Measurements from ENCODE around the gene IPP.

Gene IPP

DNA sequence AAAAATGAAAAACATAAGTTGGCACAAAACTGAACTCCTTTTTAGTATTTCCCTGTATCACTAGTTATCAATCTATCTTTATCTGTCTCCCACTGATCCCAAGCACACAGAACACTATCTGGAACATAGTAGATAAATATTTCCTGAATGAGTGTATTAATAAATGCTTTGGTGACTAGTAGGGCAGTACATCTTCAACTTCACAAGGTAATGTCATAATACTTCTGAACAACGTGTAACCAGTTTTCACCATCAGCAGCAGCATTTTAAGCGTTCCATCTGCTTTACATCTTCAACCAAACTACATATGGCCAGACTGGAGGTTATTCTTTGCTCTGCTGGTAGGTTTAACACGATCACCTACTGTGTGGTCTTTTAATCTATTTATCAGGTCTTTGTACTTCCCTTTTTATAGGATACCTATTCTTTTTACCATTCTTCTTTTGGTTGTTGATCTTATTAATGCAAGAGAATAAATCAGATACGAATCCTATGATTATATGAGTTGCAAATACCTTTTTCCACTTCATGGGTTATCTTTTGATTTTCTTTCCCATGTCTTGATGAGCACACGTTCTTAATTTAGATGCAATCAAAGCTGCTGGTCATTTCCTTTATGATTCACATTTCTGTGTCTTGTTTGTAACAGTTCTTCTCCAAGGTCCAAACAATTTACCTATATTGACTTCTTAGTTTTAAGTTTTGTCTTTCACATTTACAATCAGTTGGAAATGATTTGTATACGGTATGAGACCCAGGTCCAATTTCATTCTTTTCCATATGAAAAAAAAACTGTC is 80.4 kb downstream of the IPP start:
- Histone ChIP-seq H3K27me3 (ENCODE audit: control insufficient read depth in 5 of 5, insufficient read depth in 4 of 5, low read length in 5 of 5) (no peaks in the 10 kb centered on the region), H3K27ac (ENCODE audit: low read depth, low read length) (no peak overlapping the region), H3K4me1 (ENCODE audit: control insufficient read depth in 5 of 5, insufficient read depth in 5 of 5, low read length in 5 of 5) (peaks cover 2 to 20% (median 15%) of the 10 kb centered on the region in 5 donors), H3K9ac (ENCODE audit: low read length in 5 of 5) (no peak overlapping the region), H3K36me3 (ENCODE audit: control insufficient read depth in 5 of 5, insufficient read depth in 5 of 5, low read length in 5 of 5) (peaks cover 0 to 7% (median 4%) of the 10 kb centered on the region in 5 donors), H3K9me3 (ENCODE audit: control insufficient read depth in 5 of 5, low read length in 5 of 5) (no peaks in the 10 kb centered on the region), H3K4me3 (ENCODE audit: low read depth in 1 of 5, low read length in 5 of 5) (no peak overlapping the region)

GRCh38 chr1:45669379-45669778 is 81.1 kb downstream of the IPP start:
- H3K27me3 ChIP-seq (ENCODE audit: control insufficient read depth in 5 of 5, insufficient read depth in 4 of 5, low read length in 5 of 5) = no peaks in the 10 kb centered on the region
- H3K4me3 ChIP-seq (ENCODE audit: low read depth in 1 of 5, low read length in 5 of 5) = no peak overlapping the region
- H3K4me1 ChIP-seq (ENCODE audit: control insufficient read depth in 5 of 5, insufficient read depth in 5 of 5, low read length in 5 of 5) = peaks cover 2 to 20% (median 15%) of the 10 kb centered on the region in 5 donors
- H3K9ac ChIP-seq (ENCODE audit: low read length in 5 of 5) = no peak overlapping the region
- H3K36me3 ChIP-seq (ENCODE audit: control insufficient read depth in 5 of 5, insufficient read depth in 5 of 5, low read length in 5 of 5) = peaks cover 0 to 4% (median under 1%) of the 10 kb centered on the region in 5 donors
- H3K27ac ChIP-seq (ENCODE audit: low read depth, low read length) = no peak overlapping the region
- H3K9me3 ChIP-seq (ENCODE audit: control insufficient read depth in 5 of 5, low read length in 5 of 5) = no peaks in the 10 kb centered on the region

DNA sequence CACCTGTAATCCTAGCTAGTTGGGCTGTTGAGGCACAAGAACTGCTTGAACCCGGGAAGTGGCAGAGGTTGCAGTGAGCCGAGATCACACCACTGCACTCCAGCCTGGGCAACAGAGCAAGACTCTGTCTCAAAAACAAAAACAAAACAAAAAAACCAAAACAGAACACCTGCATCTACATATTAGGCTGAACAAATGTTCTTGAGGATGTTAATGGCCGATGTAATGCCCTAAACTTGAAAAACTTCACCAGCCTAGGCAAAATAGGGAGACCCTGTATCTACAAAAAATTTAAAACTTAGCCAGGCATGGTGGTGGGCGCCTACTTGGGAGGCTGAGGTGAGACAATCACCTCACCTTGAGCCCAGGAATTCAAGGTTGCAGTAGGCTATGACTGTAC is 81.9 kb downstream of the IPP start:
- Histone ChIP-seq H3K4me3 (ENCODE audit: low read depth in 1 of 5, low read length in 5 of 5) (no peak overlapping the region), H3K36me3 (ENCODE audit: control insufficient read depth in 5 of 5, insufficient read depth in 5 of 5, low read length in 5 of 5) (peaks cover 0 to 3% (median 0%) of the 10 kb centered on the region in 5 donors), H3K4me1 (ENCODE audit: control insufficient read depth in 5 of 5, insufficient read depth in 5 of 5, low read length in 5 of 5) (peaks cover 2 to 17% (median 15%) of the 10 kb centered on the region in 5 donors), H3K27me3 (ENCODE audit: control insufficient read depth in 5 of 5, insufficient read depth in 4 of 5, low read length in 5 of 5) (no peaks in the 10 kb centered on the region), H3K9ac (ENCODE audit: low read length in 5 of 5) (no peak overlapping the region), H3K9me3 (ENCODE audit: control insufficient read depth in 5 of 5, low read length in 5 of 5) (no peaks in the 10 kb centered on the region), H3K27ac (ENCODE audit: low read depth, low read length) (no peak overlapping the region)

DNA sequence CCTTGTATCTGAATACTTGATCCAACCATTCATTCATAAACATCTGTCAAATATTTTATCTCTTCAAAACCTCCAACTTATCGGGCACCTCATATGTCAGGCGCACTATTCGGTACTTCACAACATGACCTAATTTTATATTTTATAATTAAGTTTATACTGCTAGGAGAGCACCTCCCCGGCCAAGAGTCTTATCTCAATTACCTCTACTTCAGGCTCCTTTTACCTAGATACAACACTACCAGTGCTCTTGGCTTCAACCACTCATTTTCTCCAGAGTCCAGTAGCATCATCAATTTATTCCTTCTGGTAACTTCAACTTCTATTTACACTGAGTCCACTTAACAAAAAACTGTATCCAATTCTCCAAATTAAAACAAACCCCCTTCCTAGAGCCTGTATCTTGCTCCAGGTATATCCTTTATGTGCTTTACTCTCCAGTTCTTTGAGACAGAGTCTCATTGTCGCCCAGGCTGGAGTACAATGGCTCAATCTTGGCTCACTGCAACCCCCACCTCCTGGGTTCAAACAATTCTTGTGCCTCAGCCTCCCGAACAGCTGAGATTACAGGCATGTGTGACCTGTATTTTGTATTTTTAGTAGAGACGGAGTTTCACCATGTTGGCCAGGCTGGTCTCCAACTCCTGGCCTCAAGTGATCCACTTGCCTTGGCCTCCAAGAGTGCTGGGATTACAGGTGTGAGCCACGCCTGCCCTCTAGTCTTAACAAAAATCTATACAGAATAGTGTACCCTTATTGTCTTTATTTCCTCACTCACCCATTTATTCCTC is 82.9 kb downstream of the IPP start:
- Histone ChIP-seq H3K9ac (ENCODE audit: low read length in 5 of 5) (no peak overlapping the region), H3K27ac (ENCODE audit: low read depth, low read length) (no peak overlapping the region), H3K4me1 (ENCODE audit: control insufficient read depth in 5 of 5, insufficient read depth in 5 of 5, low read length in 5 of 5) (peaks cover 2 to 15% (median 12%) of the 10 kb centered on the region in 5 donors), H3K36me3 (ENCODE audit: control insufficient read depth in 5 of 5, insufficient read depth in 5 of 5, low read length in 5 of 5) (no peaks in the 10 kb centered on the region), H3K4me3 (ENCODE audit: low read depth in 1 of 5, low read length in 5 of 5) (no peak overlapping the region), H3K9me3 (ENCODE audit: control insufficient read depth in 5 of 5, low read length in 5 of 5) (no peaks in the 10 kb centered on the region), H3K27me3 (ENCODE audit: control insufficient read depth in 5 of 5, insufficient read depth in 4 of 5, low read length in 5 of 5) (no peaks in the 10 kb centered on the region)

- Histone ChIP-seq H3K9ac (ENCODE audit: low read length in 5 of 5) (no peak overlapping the region), H3K9me3 (ENCODE audit: control insufficient read depth in 5 of 5, low read length in 5 of 5) (no peaks in the 10 kb centered on the region), H3K36me3 (ENCODE audit: control insufficient read depth in 5 of 5, insufficient read depth in 5 of 5, low read length in 5 of 5) (no peaks in the 10 kb centered on the region), H3K27me3 (ENCODE audit: control insufficient read depth in 5 of 5, insufficient read depth in 4 of 5, low read length in 5 of 5) (no peaks in the 10 kb centered on the region), H3K4me1 (ENCODE audit: control insufficient read depth in 5 of 5, insufficient read depth in 5 of 5, low read length in 5 of 5) (peaks cover 2 to 15% (median 12%) of the 10 kb centered on the region in 5 donors), H3K27ac (ENCODE audit: low read depth, low read length) (no peak overlapping the region), H3K4me3 (ENCODE audit: low read depth in 1 of 5, low read length in 5 of 5) (no peak overlapping the region)
Observed at GRCh38 chr1:45666836-45667235, 83.6 kb downstream of the IPP start.

- Histone ChIP-seq H3K4me3 (ENCODE audit: low read depth in 1 of 5, low read length in 5 of 5) (no peak overlapping the region), H3K36me3 (ENCODE audit: control insufficient read depth in 5 of 5, insufficient read depth in 5 of 5, low read length in 5 of 5) (peaks cover 25 to 52% (median 49%) of the 10 kb centered on the region in 5 donors), H3K27ac (ENCODE audit: low read depth, low read length) (no peak overlapping the region), H3K9me3 (ENCODE audit: control insufficient read depth in 5 of 5, low read length in 5 of 5) (no peaks in the 10 kb centered on the region), H3K27me3 (ENCODE audit: control insufficient read depth in 5 of 5, insufficient read depth in 4 of 5, low read length in 5 of 5) (no peaks in the 10 kb centered on the region), H3K4me1 (ENCODE audit: control insufficient read depth in 5 of 5, insufficient read depth in 5 of 5, low read length in 5 of 5) (no peaks in the 10 kb centered on the region), H3K9ac (ENCODE audit: low read length in 5 of 5) (no peak overlapping the region)
Observed at GRCh38 chr1:45660336-45660735, 90.1 kb downstream of the IPP start.

DNA sequence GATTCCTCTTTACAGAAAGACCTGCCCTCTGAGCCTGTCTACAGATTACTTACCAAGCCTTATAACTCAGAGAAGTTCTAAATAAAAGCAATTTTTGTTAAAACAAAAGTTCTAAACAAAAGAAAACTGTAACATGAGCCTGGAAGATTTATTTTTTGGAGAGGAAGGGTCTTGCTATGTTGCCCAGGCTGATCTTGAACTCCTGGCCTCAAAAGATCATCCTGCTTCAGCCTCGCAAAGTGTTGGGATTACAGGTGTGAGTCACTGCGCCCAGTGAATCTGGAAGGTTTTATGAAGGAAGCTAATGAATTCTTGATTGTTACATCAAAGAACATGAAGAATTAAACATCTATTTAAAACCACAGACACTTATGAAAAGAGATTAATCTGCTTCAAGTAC is 91.2 kb downstream of the IPP start:
- peaks cover 32 to 63% (median 60%) of the 10 kb centered on the region in 5 donors for H3K36me3 ChIP-seq (ENCODE audit: control insufficient read depth in 5 of 5, insufficient read depth in 5 of 5, low read length in 5 of 5)
- no peak overlapping the region for H3K27ac ChIP-seq (ENCODE audit: low read depth, low read length)
- H3K4me3 ChIP-seq (ENCODE audit: low read depth in 1 of 5, low read length in 5 of 5) = no peak overlapping the region
- no peaks in the 10 kb centered on the region for H3K4me1 ChIP-seq (ENCODE audit: control insufficient read depth in 5 of 5, insufficient read depth in 5 of 5, low read length in 5 of 5)
- H3K9me3 ChIP-seq (ENCODE audit: control insufficient read depth in 5 of 5, low read length in 5 of 5) = no peaks in the 10 kb centered on the region
- H3K9ac ChIP-seq (ENCODE audit: low read length in 5 of 5) = no peak overlapping the region
- H3K27me3 ChIP-seq (ENCODE audit: control insufficient read depth in 5 of 5, insufficient read depth in 4 of 5, low read length in 5 of 5) = no peaks in the 10 kb centered on the region

DNA sequence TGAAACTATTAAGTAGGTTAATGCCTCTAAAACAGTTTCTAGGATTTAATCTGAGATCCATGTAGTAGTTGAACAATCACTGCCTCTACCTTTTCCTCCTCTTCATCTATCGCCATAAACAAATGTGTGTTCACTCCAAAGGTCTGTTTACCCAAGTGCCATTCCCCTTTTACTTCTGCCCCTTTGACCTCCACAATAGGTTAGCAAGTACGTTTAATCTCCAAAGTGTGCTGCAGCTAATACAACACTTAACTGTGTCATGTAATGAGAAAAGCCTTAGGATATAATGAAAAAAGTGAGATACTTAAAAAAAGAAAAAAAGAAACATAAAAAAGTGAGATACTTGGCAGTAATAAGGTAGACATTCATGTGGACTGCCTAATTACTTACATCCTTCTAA is 92.3 kb downstream of the IPP start:
- Histone ChIP-seq H3K4me3 (ENCODE audit: low read depth in 1 of 5, low read length in 5 of 5) (no peak overlapping the region), H3K27ac (ENCODE audit: low read depth, low read length) (no peak overlapping the region), H3K9ac (ENCODE audit: low read length in 5 of 5) (no peak overlapping the region)

DNA sequence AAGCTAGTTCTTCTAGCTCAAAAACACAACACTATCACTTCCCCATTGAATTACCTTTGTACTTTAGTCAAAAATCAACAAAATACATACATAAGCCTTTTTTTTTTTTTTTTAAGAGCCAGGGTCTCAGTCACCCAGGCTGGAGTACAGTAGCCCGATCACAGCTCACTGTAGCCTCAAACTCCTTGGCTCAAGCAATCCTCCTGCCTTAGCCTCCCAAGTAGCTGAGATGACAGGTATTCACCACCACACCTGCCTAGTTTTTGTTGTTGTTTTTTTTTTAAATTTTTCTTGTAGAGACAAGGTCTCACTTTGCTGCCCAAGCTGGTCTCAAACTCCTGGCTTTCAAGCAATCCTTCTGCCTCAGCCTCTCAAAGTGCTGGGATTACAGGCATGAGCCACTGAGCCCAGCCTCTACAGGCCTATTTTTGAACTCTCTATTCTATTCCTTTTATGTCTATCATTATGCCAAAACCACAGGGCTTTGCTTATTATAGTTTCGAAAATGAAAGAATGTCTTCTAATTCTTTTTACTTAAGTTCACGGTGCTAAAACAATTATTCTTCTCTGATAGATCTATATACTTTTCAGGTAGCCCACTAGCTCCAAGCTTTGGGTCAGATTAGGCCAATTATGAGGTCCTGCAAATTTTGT is 93.8 kb downstream of the IPP start:
- H3K9ac ChIP-seq (ENCODE audit: low read length in 5 of 5) = no peak overlapping the region
- H3K4me1 ChIP-seq (ENCODE audit: control insufficient read depth in 5 of 5, insufficient read depth in 5 of 5, low read length in 5 of 5) = no peaks in the 10 kb centered on the region
- H3K27me3 ChIP-seq (ENCODE audit: control insufficient read depth in 5 of 5, insufficient read depth in 4 of 5, low read length in 5 of 5) = no peaks in the 10 kb centered on the region
- no peak overlapping the region for H3K4me3 ChIP-seq (ENCODE audit: low read depth in 1 of 5, low read length in 5 of 5)
- H3K27ac ChIP-seq (ENCODE audit: low read depth, low read length) = no peak overlapping the region
- no peaks in the 10 kb centered on the region for H3K9me3 ChIP-seq (ENCODE audit: control insufficient read depth in 5 of 5, low read length in 5 of 5)
- peaks cover 41 to 84% (median 79%) of the 10 kb centered on the region in 5 donors for H3K36me3 ChIP-seq (ENCODE audit: control insufficient read depth in 5 of 5, insufficient read depth in 5 of 5, low read length in 5 of 5)

More for the DNA sequence above, 92.3 kb downstream of the IPP start:
- H3K9me3 ChIP-seq (ENCODE audit: control insufficient read depth in 5 of 5, low read length in 5 of 5) = no peaks in the 10 kb centered on the region
- H3K36me3 ChIP-seq (ENCODE audit: control insufficient read depth in 5 of 5, insufficient read depth in 5 of 5, low read length in 5 of 5) = peaks cover 32 to 69% (median 66%) of the 10 kb centered on the region in 5 donors
- no peaks in the 10 kb centered on the region for H3K27me3 ChIP-seq (ENCODE audit: control insufficient read depth in 5 of 5, insufficient read depth in 4 of 5, low read length in 5 of 5)
- H3K4me1 ChIP-seq (ENCODE audit: control insufficient read depth in 5 of 5, insufficient read depth in 5 of 5, low read length in 5 of 5) = no peaks in the 10 kb centered on the region
